ENCODE results near the gene VAMP1.

Gene VAMP1

GRCh38 chr12:6463858-6464257 lies 6.6 kb downstream of the VAMP1 start:
- peaks cover 97% of the 10 kb centered on the region for H3K36me3 Mint-ChIP-seq (ENCODE audit: low read depth)
- H3K27me3 Mint-ChIP-seq, result no peaks in the 10 kb centered on the region
- peak overlapping the region; percentile 98 for H3K27ac Mint-ChIP-seq
- DNase-seq, result no peak
- H3K4me3 Mint-ChIP-seq, result peak overlapping the region; percentile 81
- H3K9me3 Mint-ChIP-seq, result no peaks in the 10 kb centered on the region
- peaks cover 95% of the 10 kb centered on the region for H3K4me1 Mint-ChIP-seq (ENCODE audit: low read depth)

DNA sequence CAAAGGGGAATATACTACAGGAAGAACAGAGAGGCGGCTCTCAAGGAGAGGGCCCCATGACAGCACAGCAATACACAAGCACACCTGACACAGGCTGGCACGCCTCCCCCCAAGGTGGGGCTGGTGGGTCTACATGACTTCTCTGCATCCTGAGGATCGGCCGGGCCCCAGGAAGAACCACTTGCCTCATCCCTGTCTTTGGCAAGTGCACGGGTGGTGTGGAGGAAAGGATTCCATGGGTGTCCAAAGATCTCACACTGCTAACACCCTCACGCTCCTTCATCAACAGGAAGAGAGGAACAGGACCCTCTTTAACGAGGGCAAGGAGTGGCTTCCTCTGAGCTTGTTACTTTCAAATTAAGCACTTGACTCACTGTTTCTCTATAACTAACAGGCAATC lies 7.3 kb downstream of the VAMP1 start:
- peaks cover 97% of the 10 kb centered on the region for H3K36me3 Mint-ChIP-seq (ENCODE audit: low read depth)
- peak overlapping the region; percentile 98 for H3K27ac Mint-ChIP-seq
- H3K4me1 Mint-ChIP-seq (ENCODE audit: low read depth), result peaks cover 95% of the 10 kb centered on the region
- H3K4me3 Mint-ChIP-seq, result peak overlapping the region; percentile 81
- H3K9me3 Mint-ChIP-seq, result no peaks in the 10 kb centered on the region
- no peaks in the 10 kb centered on the region for H3K27me3 Mint-ChIP-seq
- DNase-seq, result no peak

DNA sequence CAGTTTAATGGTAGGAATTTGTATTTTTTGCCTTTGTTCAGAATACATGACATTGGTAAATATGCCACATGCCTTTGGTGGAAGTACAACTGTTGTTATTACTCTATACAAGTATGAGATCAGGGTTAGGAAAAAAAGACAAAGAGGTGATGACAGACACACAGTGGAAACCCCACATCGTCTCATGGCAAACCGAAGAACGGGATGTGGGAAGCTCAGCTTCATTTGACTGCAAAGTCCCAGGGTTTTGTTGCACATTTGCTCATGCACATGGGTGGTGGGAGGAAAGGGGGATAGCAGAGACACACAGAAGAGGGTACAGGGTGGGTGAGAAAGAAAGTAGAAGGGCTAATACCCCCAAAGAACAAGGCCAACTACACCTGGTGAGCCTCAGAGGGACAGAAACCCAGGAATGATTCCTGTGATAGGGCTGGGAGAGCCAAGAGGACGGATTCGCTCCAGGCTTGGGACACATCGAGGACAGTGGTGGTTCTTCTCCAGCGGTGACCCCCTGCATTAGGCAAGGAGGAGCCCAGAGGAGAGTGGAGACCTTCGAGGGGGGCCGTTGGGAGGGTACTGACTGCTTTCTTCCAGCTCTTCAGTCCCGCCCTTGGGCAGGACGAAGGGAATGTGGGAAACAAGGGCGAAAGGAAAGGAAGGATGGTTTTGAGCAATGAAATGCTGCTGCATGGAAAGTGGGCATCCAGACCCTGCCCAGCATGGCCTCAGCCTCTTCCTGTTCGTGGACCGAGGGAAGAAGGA lies 8.1 kb downstream of the VAMP1 start:
- peaks cover 97% of the 10 kb centered on the region for H3K36me3 Mint-ChIP-seq (ENCODE audit: low read depth)
- no peak for DNase-seq
- peak overlapping the region; percentile 81 for H3K4me3 Mint-ChIP-seq
- peaks cover 90% of the 10 kb centered on the region for H3K4me1 Mint-ChIP-seq (ENCODE audit: low read depth)
- no peaks in the 10 kb centered on the region for H3K9me3 Mint-ChIP-seq
- peak overlapping the region; percentile 98 for H3K27ac Mint-ChIP-seq
- no peaks in the 10 kb centered on the region for H3K27me3 Mint-ChIP-seq

DNA sequence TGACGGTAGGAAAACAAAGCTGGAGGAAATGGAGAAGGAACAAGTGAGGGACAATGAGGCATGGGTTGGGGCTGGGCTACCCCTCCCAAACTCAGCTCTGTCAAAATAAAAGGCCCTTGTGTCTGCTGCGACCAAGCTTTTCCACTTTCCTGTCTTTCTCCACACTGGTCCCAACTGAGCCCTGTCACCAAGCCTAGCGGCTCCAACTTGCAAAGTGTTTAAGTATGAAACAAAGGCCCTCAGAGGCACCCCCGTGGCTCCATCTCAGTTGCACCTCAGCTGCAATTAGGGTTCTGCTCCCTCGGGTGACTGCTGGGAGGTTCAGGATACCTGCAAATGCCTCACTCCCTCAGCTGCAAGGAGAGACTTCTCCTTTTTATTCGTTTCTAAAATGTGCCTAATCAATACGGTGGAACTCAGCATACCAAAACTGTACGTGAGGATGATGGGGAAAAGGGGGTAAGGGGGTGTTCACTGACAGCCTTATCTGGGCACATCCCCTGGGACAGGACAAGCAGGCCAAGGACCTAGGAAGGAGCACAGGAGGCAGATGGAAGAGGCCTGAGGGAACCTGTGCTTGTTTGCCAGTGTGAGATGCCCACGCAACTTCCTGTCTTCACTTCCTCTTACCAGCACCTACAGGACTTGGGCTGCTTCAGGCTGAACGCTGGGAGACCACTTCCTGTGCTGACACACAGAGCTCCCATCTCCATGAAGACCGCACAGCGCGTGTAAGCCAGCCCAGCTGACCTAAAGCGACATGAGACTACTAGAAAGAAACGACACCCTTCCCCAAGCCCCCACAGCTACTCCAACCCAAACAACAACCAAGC lies 8.9 kb downstream of the VAMP1 start:
- Mint-ChIP-seq H3K4me1 (ENCODE audit: low read depth) (peaks cover 90% of the 10 kb centered on the region), H3K36me3 (ENCODE audit: low read depth) (peaks cover 97% of the 10 kb centered on the region), H3K27ac (peak overlapping the region; percentile 98), H3K9me3 (no peaks in the 10 kb centered on the region), H3K4me3 (peak overlapping the region; percentile 81), H3K27me3 (no peaks in the 10 kb centered on the region)
- peak; percentile 81 for DNase-seq

DNA sequence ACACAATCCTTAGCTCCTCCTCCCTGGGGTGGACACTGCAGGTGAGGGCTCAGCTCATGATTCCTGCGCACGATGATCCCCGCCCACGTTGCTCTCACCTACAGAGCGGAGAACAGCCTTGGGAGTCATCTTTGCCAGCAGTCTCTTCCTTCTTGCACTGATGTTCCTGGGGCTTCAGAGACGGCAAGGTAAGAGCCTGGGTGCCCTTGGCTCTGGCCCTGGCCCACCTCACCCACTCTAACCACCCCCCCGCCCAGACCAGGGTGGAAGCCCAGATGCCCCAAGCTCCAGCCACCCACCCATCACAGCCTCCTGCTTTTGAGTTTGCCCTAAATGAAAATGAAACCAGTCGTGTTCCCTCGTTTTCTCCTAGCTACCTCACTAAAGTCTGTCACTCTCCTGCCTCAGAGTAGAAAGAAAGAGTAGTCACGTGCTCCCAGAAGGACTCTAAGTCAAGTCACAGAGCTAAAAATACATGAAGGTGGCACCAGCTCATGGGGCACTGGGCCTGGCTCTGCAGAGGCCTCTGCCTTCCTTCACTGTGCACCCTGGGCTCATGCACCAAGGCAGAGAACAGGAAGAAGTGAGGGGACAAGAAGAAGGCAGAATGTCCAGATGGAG lies 9.6 kb downstream of the VAMP1 start:
- H3K4me1 Mint-ChIP-seq (ENCODE audit: low read depth), result peaks cover 85% of the 10 kb centered on the region
- no peaks in the 10 kb centered on the region for H3K9me3 Mint-ChIP-seq
- H3K27ac Mint-ChIP-seq, result peak overlapping the region; percentile 98
- H3K4me3 Mint-ChIP-seq, result peak overlapping the region; percentile 81
- DNase-seq, result peak; percentile 74
- H3K27me3 Mint-ChIP-seq, result no peaks in the 10 kb centered on the region
- H3K36me3 Mint-ChIP-seq (ENCODE audit: low read depth), result peaks cover 97% of the 10 kb centered on the region

DNA sequence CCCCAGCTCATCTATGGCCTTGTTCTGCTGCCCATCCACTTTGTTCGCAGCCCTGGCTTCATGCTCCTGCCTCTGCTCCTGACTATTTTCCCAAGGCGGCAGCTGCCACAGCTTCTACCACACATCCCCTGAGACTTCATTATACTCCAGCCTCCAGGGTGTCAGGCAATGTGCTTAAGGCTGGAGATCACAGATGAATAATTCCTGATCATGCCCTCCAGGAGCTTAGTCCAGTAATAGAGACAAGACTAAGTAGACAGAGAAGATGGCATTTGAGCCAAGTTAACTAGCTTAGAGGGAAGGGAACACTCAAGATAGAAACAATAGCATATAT lies 11.5 kb downstream of the VAMP1 start:
- H3K9me3 Mint-ChIP-seq, result no peaks in the 10 kb centered on the region
- peaks cover 83% of the 10 kb centered on the region for H3K4me1 Mint-ChIP-seq (ENCODE audit: low read depth)
- H3K27ac Mint-ChIP-seq, result peak overlapping the region; percentile 82
- peaks cover 96% of the 10 kb centered on the region for H3K36me3 Mint-ChIP-seq (ENCODE audit: low read depth)
- no peaks in the 10 kb centered on the region for H3K27me3 Mint-ChIP-seq
- no peak overlapping the region for H3K4me3 Mint-ChIP-seq
- DNase-seq, result no peak

- Mint-ChIP-seq H3K4me3 (no peak overlapping the region), H3K36me3 (ENCODE audit: low read depth) (peaks cover 96% of the 10 kb centered on the region), H3K4me1 (ENCODE audit: low read depth) (peaks cover 83% of the 10 kb centered on the region), H3K27ac (peak overlapping the region; percentile 82), H3K27me3 (no peaks in the 10 kb centered on the region), H3K9me3 (no peaks in the 10 kb centered on the region)
- peak; percentile 32 for DNase-seq
Observed at GRCh38 chr12:6458281-6459003, 12.0 kb downstream of the VAMP1 start.

GRCh38 chr12:6457220-6457945 lies 13.1 kb downstream of the VAMP1 start:
- Mint-ChIP-seq H3K4me1 (ENCODE audit: low read depth) (peaks cover 81% of the 10 kb centered on the region), H3K36me3 (ENCODE audit: low read depth) (peaks cover 96% of the 10 kb centered on the region), H3K27ac (peak overlapping the region; percentile 86), H3K27me3 (no peaks in the 10 kb centered on the region), H3K9me3 (no peaks in the 10 kb centered on the region), H3K4me3 (no peak overlapping the region)
- DNase-seq, result peak; percentile 31

- peaks cover 72% of the 10 kb centered on the region for H3K4me1 Mint-ChIP-seq (ENCODE audit: low read depth)
- peak; percentile 67 for DNase-seq
- H3K9me3 Mint-ChIP-seq, result no peaks in the 10 kb centered on the region
- peak overlapping the region; percentile 98 for H3K4me3 Mint-ChIP-seq
- peaks cover 85% of the 10 kb centered on the region for H3K36me3 Mint-ChIP-seq (ENCODE audit: low read depth)
- H3K27ac Mint-ChIP-seq, result peak overlapping the region; percentile 99
- no peaks in the 10 kb centered on the region for H3K27me3 Mint-ChIP-seq
Observed at GRCh38 chr12:6452944-6453630, 17.4 kb downstream of the VAMP1 start.

GRCh38 chr12:6452245-6452943 lies 18.1 kb downstream of the VAMP1 start:
- H3K9me3 Mint-ChIP-seq, result no peaks in the 10 kb centered on the region
- peaks cover 85% of the 10 kb centered on the region for H3K36me3 Mint-ChIP-seq (ENCODE audit: low read depth)
- peak overlapping the region; percentile 98 for H3K4me3 Mint-ChIP-seq
- H3K27me3 Mint-ChIP-seq, result no peaks in the 10 kb centered on the region
- peaks cover 75% of the 10 kb centered on the region for H3K4me1 Mint-ChIP-seq (ENCODE audit: low read depth)
- no peak for DNase-seq
- H3K27ac Mint-ChIP-seq, result peak overlapping the region; percentile 99

GRCh38 chr12:6451348-6452244 lies 18.9 kb downstream of the VAMP1 start, which contains the start of gene TAPBPL:
TSS of gene TAPBPL (plus strand) at chr12:6452042. CDS start at chr12:6452249, 207 bp downstream.
- Mint-ChIP-seq H3K9me3 (no peaks in the 10 kb centered on the region), H3K36me3 (ENCODE audit: low read depth) (peaks cover 85% of the 10 kb centered on the region), H3K4me3 (peak within 1 kb of the TSS; percentile 98)

GRCh38 chr12:6450869-6451347 lies 19.6 kb downstream of the VAMP1 start:
- no peak for DNase-seq
- Mint-ChIP-seq H3K9me3 (no peaks in the 10 kb centered on the region), H3K36me3 (ENCODE audit: low read depth) (peaks cover 85% of the 10 kb centered on the region), H3K4me1 (ENCODE audit: low read depth) (peaks cover 80% of the 10 kb centered on the region), H3K4me3 (peak overlapping the region; percentile 98), H3K27me3 (no peaks in the 10 kb centered on the region), H3K27ac (peak overlapping the region; percentile 99)

More at GRCh38 chr12:6451348-6452244, 18.9 kb downstream of the VAMP1 start, which contains the start of gene TAPBPL:
- no peaks in the 10 kb centered on the region for H3K27me3 Mint-ChIP-seq
- H3K27ac Mint-ChIP-seq, result peak within 1 kb of the TSS; percentile 99
- peaks cover 76% of the 10 kb centered on the region for H3K4me1 Mint-ChIP-seq (ENCODE audit: low read depth)
- DNase-seq, result peak; percentile 84

Data from activated T-cell treated with anti-CD3 and anti-CD28 coated beads, Interleukin-2, amount 50 U/mL, for 24 hours (primary cell).